WTC11 (cell line): ENCODE results near the gene PAIP2. TPM values are rescaled to one million over a fixed set of nuclear protein-coding genes. Genes with fewer than 3 reads are reported as not detected.
"Not testable (repeated sequence)": the region's sequence is repeated elsewhere in the genome, so short reads cannot be mapped to it uniquely, and the experiment has no call there.

Experiments
- ATAC-seq: fragments of 200-7000 bp; cut with Tn5 transposase; 2 replicates; pipeline ENCODE4 v1.10.0; 2021; ENCODE audit warnings: mild to moderate bottlenecking, moderate library complexity
- CTCF ChIA-PET: fragments of 300-600 bp; sonication (Branson Sonifier 250); formaldehyde crosslinking; loops from one replicate; lab custom pipeline; 2021; ENCODE audit warnings: antibody characterized with exemption; lab: Charles Lee
- POLR2A ChIA-PET: fragments of 350-600 bp; sonication (Branson Sonifier 250); formaldehyde crosslinking; loops from one replicate; lab custom pipeline; 2021; ENCODE audit warnings: antibody characterized with exemption; lab: Charles Lee
- DNase-seq: peaks from one replicate; pipeline ENCODE4 v3.0.0; 2021; ENCODE audit warnings: low spot score
- H3K27ac Mint-ChIP-seq: 2 replicates; pipeline ENCODE4 v1.8.0; 2021; ENCODE audit warnings: mixed read lengths
- H3K27me3 Mint-ChIP-seq: 2 replicates; pipeline ENCODE4 v1.8.0; 2021; ENCODE audit warnings: low read depth, mild to moderate bottlenecking, moderate library complexity, mixed read lengths
- H3K36me3 Mint-ChIP-seq: 2 replicates; pipeline ENCODE4 v1.8.0; 2021; ENCODE audit warnings: mixed read lengths
- H3K4me1 Mint-ChIP-seq: 2 replicates; pipeline ENCODE4 v1.8.0; 2022; ENCODE audit warnings: mixed read lengths
- H3K4me3 Mint-ChIP-seq: 2 replicates; pipeline ENCODE4 v1.8.0; 2021; ENCODE audit warnings: mild to moderate bottlenecking, moderate library complexity, mixed read lengths
- H3K9me3 Mint-ChIP-seq: 2 replicates; pipeline ENCODE4 v1.8.0; 2021; ENCODE audit warnings: mixed read lengths
- ATF1 ChIP-seq: sonication (generic); formaldehyde crosslinking; IDR thresholded peaks from 2 replicates; pipeline ENCODE4 v1.8.1; 2023; ENCODE audit warnings: mild to moderate bottlenecking, moderate library complexity, missing genetic modification reagents
- CREB1 ChIP-seq: sonication (generic); formaldehyde crosslinking; IDR thresholded peaks from 2 replicates; pipeline ENCODE4 v1.8.0; 2023; ENCODE audit warnings: mild to moderate bottlenecking, missing genetic modification reagents
- ETV6 ChIP-seq: sonication (generic); formaldehyde crosslinking; IDR thresholded peaks from 2 replicates; pipeline ENCODE4 v1.8.1; 2022; ENCODE audit warnings: mild to moderate bottlenecking, missing genetic modification reagents
- FOXK1 ChIP-seq: sonication (generic); formaldehyde crosslinking; IDR thresholded peaks from 2 replicates; pipeline ENCODE4 v1.8.0; 2022; ENCODE audit warnings: mild to moderate bottlenecking, moderate library complexity, missing genetic modification reagents
- MYBL2 ChIP-seq: sonication (generic); formaldehyde crosslinking; IDR thresholded peaks from 2 replicates; pipeline ENCODE4 v1.8.1; 2023; ENCODE audit warnings: mild to moderate bottlenecking, moderate library complexity, missing genetic modification reagents
- NFATC4 ChIP-seq: fragments of 250-450 bp; sonication (Bioruptor Pico); IDR thresholded peaks from 2 replicates; pipeline ENCODE4 v1.9.0; 2021; ENCODE audit warnings: mild to moderate bottlenecking
- NFE2L1 ChIP-seq: sonication (generic); formaldehyde crosslinking; IDR thresholded peaks from 2 replicates; pipeline ENCODE4 v1.8.1; 2023; ENCODE audit warnings: missing genetic modification reagents
- NR1H2 ChIP-seq: sonication (generic); formaldehyde crosslinking; IDR thresholded peaks from 2 replicates; pipeline ENCODE4 v1.9.0; 2021; ENCODE audit warnings: mild to moderate bottlenecking, moderate library complexity, missing genetic modification reagents
- NR2C2 ChIP-seq: sonication (generic); formaldehyde crosslinking; IDR thresholded peaks from 2 replicates; pipeline ENCODE4 v1.8.0; 2022; ENCODE audit warnings: mild to moderate bottlenecking, missing genetic modification reagents
- PRRX2 ChIP-seq: fragments of 250-450 bp; sonication (Bioruptor Pico); IDR thresholded peaks from 2 replicates; pipeline ENCODE4 v1.8.0; 2021; ENCODE audit warnings: mild to moderate bottlenecking
- SMAD3 ChIP-seq: sonication (generic); formaldehyde crosslinking; IDR thresholded peaks from 2 replicates; pipeline ENCODE4 v1.8.0; 2022; ENCODE audit warnings: missing genetic modification reagents, mild to moderate bottlenecking, borderline replicate concordance
- ZNF138 ChIP-seq: sonication (generic); formaldehyde crosslinking; conservative IDR thresholded peaks from 2 replicates; pipeline ENCODE4 v1.8.1; 2022; ENCODE audit warnings: mild to moderate bottlenecking, moderate library complexity, missing genetic modification reagents
- ZNF219 ChIP-seq: sonication (generic); formaldehyde crosslinking; IDR thresholded peaks from 2 replicates; pipeline ENCODE4 v1.8.0; 2023; ENCODE audit warnings: missing genetic modification reagents, mild to moderate bottlenecking, borderline replicate concordance
- ZNF317 ChIP-seq: sonication (generic); formaldehyde crosslinking; IDR thresholded peaks from 2 replicates; pipeline ENCODE4 v1.8.1; 2023; ENCODE audit warnings: low read depth, mild to moderate bottlenecking, moderate library complexity, missing genetic modification reagents, borderline replicate concordance
- ZNF423 ChIP-seq: fragments of 250-450 bp; sonication (Bioruptor Pico); IDR thresholded peaks from 2 replicates; pipeline ENCODE4 v2.1.2; 2022; ENCODE audit warnings: mild to moderate bottlenecking, moderate library complexity
- ZNF671 ChIP-seq: fragments of 250-450 bp; sonication (Bioruptor Pico); IDR thresholded peaks from 2 replicates; pipeline ENCODE4 v1.8.0; 2021; ENCODE audit warnings: mild to moderate bottlenecking
- total RNA-seq: library from RNA; stranded (reverse); gene quantifications from 3 replicates; pipeline ENCODE4 v1.2.3, GENCODE V29; 2021
- TF ChIP-seq, protein P1 (sequence below): sonication (generic); formaldehyde crosslinking; IDR thresholded peaks from 2 replicates; pipeline ENCODE4 v1.8.0; 2022; ENCODE audit warnings: mild to moderate bottlenecking, missing genetic modification reagents
- TF ChIP-seq, protein P2 (sequence below): sonication (generic); formaldehyde crosslinking; IDR thresholded peaks from 2 replicates; pipeline ENCODE4 v1.8.1; 2023; ENCODE audit warnings: mild to moderate bottlenecking, moderate library complexity, missing genetic modification reagents
- TF ChIP-seq, protein P3 (sequence below): fragments of 250-450 bp; sonication (Bioruptor Pico); IDR thresholded peaks from 2 replicates; pipeline ENCODE4 v1.8.0; 2021; ENCODE audit warnings: mild to moderate bottlenecking

The PAIP2 gene
- total RNA-seq, 1 experiment from 2014 or later = 126 TPM

DNA sequence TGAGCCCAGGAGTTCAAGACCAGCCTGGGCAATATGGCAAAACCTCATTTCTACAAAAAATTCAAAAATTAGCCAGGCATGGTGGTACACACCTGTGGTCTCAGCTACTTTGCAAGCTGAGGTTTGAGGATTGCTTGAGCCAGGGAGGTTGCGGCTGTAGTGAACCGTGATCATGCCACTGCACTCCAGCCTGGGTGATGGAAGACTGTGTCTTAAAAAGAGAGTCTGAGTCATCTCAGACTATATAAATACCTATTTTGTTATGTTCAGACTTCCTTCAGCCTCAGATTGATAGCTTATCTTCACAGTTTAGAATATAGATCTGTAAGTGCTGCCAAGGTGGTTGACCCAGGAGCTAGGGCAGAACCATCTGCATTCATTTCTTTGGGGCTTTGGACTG is 1.6 kb upstream of the PAIP2 start (continued):
- no peak for TF ChIP-seq CREB1
- TF ChIP-seq MYBL2 (CRISPR knock-in tag) = no peak
- no peak for TF ChIP-seq NFE2L1 (CRISPR knock-in tag)
- no peak for TF ChIP-seq ZNF671

DNA sequence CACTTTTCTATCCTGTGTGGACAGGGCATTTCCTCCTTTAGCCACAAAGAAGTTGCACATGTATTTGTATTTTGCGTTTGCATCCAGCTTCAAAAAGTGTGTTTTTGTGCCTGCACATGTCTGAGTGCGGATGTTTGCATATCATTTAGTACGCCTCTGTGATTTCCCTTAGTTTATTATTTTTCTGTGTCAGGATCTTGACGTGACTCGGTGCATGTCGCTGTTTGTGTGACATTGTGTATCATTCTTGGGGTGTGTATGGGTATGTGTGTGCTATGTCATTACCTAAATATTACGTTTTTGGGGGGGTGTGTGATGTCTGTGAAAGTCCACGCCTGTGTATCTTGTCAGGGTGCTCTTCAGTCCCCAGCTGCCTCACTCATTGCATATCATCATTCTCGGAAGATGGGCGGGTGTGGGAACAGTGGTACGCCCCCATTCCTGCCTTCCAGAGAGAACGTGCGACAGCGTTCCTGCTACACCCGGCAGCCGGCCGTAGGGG is 416 bp upstream of the PAIP2 start:
- DNase-seq = no peak
- TF ChIP-seq ZNF317 (CRISPR knock-in tag) (peak; percentile 63; the same call in 1 of the 2 replicates), SMAD3 (no peak)
- TF ChIP-seq, all 79 proteins: peak for 1
- POLR2A ChIA-PET = interaction anchor here (0.6 to 1.8 kb wide), 9 partner anchors 9 to 767 kb away, joined by 3 to 34 read pairs (median 4); partner anchors contain the start of genes MATR3 and SPATA24
- H3K4me3 Mint-ChIP-seq = peak overlapping the region; percentile 97
- H3K9me3 Mint-ChIP-seq = peaks cover 8% of the 10 kb centered on the region
- no peaks in the 10 kb centered on the region for H3K27me3 Mint-ChIP-seq
- H3K36me3 Mint-ChIP-seq = peaks cover 27% of the 10 kb centered on the region
- H3K4me1 Mint-ChIP-seq = peaks cover 26% of the 10 kb centered on the region
- H3K27ac Mint-ChIP-seq = peak overlapping the region; percentile 99
- CTCF ChIA-PET = interaction anchor here (0.6 to 1.7 kb wide), 8 partner anchors 12 to 575 kb away, joined by 3 to 19 read pairs (median 3); partner anchors contain the start of gene PROB1
- no peak for ATAC-seq

DNA sequence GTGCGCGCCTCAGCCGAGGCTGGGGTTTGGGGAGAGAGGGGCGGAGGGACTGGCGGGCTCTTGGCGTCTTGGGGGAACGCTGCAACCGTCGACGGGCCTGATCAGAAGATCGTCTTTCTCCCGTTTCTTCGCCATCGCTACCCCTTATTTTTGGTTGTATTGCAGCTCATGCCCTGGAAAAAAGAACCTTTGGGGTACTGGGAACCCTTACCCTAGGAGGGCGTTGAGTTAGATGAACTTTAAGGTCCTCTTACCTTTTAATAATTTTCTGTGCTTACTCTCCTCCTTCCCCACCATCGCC is 719 bp downstream of the PAIP2 start:
- peak overlapping the region; percentile 97 for H3K4me3 Mint-ChIP-seq
- ATAC-seq (no peak), DNase-seq (no peak)
- ChIA-PET POLR2A (interaction anchor here (0.6 to 1.8 kb wide), 21 partner anchors 10 to 415 kb away, joined by 3 to 34 read pairs (median 4); partner anchors contain the start of genes DNAJC18, MATR3, SPATA24 and UBE2D2), CTCF (interaction anchor here (0.5 to 1.7 kb wide), 11 partner anchors 11 to 219 kb away, joined by 3 to 19 read pairs (median 4); partner anchors contain the start of genes DNAJC18, MATR3, PROB1 and UBE2D2)
- peak overlapping the region; percentile 99 for H3K27ac Mint-ChIP-seq
- H3K4me1 Mint-ChIP-seq = peaks cover 26% of the 10 kb centered on the region
- H3K9me3 Mint-ChIP-seq = peaks cover 8% of the 10 kb centered on the region
- peaks cover 35% of the 10 kb centered on the region for H3K36me3 Mint-ChIP-seq
- TF ChIP-seq NFATC4 = 0 out of 2 replicates have a peak, but pooled peaks have one; percentile 12
- TF ChIP-seq, protein P1, sequence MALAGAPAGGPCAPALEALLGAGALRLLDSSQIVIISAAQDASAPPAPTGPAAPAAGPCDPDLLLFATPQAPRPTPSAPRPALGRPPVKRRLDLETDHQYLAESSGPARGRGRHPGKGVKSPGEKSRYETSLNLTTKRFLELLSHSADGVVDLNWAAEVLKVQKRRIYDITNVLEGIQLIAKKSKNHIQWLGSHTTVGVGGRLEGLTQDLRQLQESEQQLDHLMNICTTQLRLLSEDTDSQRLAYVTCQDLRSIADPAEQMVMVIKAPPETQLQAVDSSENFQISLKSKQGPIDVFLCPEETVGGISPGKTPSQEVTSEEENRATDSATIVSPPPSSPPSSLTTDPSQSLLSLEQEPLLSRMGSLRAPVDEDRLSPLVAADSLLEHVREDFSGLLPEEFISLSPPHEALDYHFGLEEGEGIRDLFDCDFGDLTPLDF (CRISPR knock-in tag) = no peak
- TF ChIP-seq, all 79 proteins: peak for 1
- no peaks in the 10 kb centered on the region for H3K27me3 Mint-ChIP-seq

DNA sequence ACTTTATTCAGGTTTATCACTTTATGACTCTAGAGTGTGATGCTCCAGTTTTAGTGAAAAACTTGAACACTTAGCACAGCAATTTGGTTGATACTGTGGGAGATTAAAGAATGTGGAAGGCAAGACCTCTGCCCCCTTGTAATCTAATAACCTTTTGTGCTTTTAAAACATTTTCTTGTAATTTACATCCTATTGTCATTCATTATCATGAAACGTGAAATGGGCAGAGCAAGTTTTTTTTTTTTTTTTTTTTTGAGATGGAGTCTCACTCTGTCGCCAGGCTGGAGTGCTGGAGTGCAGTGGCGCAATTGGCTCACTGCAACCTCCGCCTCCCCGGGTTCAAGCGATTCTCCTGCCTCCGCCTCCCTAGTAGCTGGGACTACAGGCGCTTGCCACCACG is 1.8 kb downstream of the PAIP2 start:
- peak overlapping the region; percentile 99 for H3K27ac Mint-ChIP-seq
- peaks cover 8% of the 10 kb centered on the region for H3K9me3 Mint-ChIP-seq
- ATAC-seq (no peak), DNase-seq (no peak)
- peaks cover 26% of the 10 kb centered on the region for H3K4me1 Mint-ChIP-seq
- no peak for TF ChIP-seq ETV6 (CRISPR knock-in tag)
- peak overlapping the region; percentile 97 for H3K4me3 Mint-ChIP-seq
- peaks cover 35% of the 10 kb centered on the region for H3K36me3 Mint-ChIP-seq
- ChIA-PET CTCF (no interaction called here), POLR2A (no interaction called here)
- no peaks in the 10 kb centered on the region for H3K27me3 Mint-ChIP-seq

DNA sequence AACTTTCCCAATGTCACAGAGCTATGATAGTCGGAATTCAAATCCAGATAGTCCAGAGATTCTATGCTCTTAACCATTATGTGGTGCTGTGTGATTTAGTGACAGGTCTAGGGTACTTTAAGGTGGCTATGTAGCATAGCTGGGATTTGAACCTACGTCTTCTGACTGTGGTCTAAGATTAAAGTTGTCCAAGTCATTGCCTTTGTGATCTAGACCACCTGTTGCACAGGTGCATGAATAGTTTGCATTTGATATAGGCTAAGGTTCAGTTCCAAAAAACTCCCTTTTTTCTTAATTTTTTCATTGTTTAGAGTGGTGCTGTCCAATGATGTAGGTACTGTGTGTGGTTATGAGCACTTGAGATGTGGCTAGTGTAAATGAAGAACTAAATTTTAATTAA is 2.5 kb downstream of the PAIP2 start:
- POLR2A ChIA-PET = no interaction called here
- peak overlapping the region; percentile 97 for H3K4me3 Mint-ChIP-seq

DNA sequence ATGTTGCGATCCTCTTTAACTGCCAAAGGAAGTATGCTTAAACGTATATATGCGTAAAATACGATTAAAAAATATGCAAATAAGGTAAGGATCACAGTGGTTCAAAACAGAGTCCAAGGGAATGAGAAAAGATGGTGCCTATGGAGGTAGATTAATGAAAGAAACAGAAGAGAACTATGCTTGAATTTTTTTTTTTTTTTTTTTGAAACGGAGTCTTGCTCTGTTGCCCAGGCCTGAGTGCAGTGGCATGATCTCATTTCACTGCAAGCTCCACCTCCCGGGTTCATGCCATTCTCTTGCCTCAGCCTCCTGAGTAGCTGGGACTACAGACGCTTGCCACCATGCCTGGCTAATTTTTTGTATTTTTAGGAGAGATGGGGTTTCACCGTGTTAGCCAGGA is 3.8 kb downstream of the PAIP2 start:
- CTCF ChIA-PET = interaction anchor here (1.9 kb wide), 1 partner anchor 48 kb away, joined by 4 read pairs; no protein-coding TSS in a partner anchor
- peaks cover 40% of the 10 kb centered on the region for H3K36me3 Mint-ChIP-seq
- H3K4me3 Mint-ChIP-seq, POLR2A ChIA-PET, H3K9me3 Mint-ChIP-seq, ATAC-seq, H3K27me3 Mint-ChIP-seq, DNase-seq: not testable (repeated sequence)
- H3K4me1 Mint-ChIP-seq = peaks cover 26% of the 10 kb centered on the region
- H3K27ac Mint-ChIP-seq = peak overlapping the region; percentile 72

More for the DNA sequence above, 2.5 kb downstream of the PAIP2 start:
- Mint-ChIP-seq H3K36me3 (peaks cover 40% of the 10 kb centered on the region), H3K4me1 (peaks cover 26% of the 10 kb centered on the region), H3K9me3 (peaks cover 8% of the 10 kb centered on the region), H3K27me3 (no peaks in the 10 kb centered on the region), H3K27ac (no peak overlapping the region; the same call in 1 of the 2 replicates)
- ATAC-seq (no peak), DNase-seq (no peak)
- CTCF ChIA-PET = no interaction called here
- TF ChIP-seq NR1H2 (CRISPR knock-in tag) (no peak), NR2C2 (CRISPR knock-in tag) (no peak), ZNF423 (CRISPR knock-in tag) (no peak), FOXK1 (CRISPR knock-in tag) (no peak), ZNF138 (CRISPR knock-in tag) (no peak), ZNF219 (CRISPR knock-in tag) (no peak), ATF1 (no peak), PRRX2 (CRISPR knock-in tag) (no peak)
- TF ChIP-seq, protein P2, sequence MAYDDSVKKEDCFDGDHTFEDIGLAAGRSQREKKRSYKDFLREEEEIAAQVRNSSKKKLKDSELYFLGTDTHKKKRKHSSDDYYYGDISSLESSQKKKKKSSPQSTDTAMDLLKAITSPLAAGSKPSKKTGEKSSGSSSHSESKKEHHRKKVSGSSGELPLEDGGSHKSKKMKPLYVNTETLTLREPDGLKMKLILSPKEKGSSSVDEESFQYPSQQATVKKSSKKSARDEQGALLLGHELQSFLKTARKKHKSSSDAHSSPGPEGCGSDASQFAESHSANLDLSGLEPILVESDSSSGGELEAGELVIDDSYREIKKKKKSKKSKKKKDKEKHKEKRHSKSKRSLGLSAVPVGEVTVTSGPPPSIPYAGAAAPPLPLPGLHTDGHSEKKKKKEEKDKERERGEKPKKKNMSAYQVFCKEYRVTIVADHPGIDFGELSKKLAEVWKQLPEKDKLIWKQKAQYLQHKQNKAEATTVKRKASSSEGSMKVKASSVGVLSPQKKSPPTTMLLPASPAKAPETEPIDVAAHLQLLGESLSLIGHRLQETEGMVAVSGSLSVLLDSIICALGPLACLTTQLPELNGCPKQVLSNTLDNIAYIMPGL (CRISPR knock-in tag) = no peak
- TF ChIP-seq, protein P1 (CRISPR knock-in tag) = no peak
- TF ChIP-seq, protein P3, sequence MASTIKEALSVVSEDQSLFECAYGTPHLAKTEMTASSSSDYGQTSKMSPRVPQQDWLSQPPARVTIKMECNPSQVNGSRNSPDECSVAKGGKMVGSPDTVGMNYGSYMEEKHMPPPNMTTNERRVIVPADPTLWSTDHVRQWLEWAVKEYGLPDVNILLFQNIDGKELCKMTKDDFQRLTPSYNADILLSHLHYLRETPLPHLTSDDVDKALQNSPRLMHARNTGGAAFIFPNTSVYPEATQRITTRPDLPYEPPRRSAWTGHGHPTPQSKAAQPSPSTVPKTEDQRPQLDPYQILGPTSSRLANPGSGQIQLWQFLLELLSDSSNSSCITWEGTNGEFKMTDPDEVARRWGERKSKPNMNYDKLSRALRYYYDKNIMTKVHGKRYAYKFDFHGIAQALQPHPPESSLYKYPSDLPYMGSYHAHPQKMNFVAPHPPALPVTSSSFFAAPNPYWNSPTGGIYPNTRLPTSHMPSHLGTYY (CRISPR knock-in tag) = no peak
